Measurements from ENCODE around the gene SAFB.
"Not testable (repeated sequence)": the region's sequence is repeated elsewhere in the genome, so short reads cannot be mapped to it uniquely, and the experiment has no call there.

The SAFB gene

DNA sequence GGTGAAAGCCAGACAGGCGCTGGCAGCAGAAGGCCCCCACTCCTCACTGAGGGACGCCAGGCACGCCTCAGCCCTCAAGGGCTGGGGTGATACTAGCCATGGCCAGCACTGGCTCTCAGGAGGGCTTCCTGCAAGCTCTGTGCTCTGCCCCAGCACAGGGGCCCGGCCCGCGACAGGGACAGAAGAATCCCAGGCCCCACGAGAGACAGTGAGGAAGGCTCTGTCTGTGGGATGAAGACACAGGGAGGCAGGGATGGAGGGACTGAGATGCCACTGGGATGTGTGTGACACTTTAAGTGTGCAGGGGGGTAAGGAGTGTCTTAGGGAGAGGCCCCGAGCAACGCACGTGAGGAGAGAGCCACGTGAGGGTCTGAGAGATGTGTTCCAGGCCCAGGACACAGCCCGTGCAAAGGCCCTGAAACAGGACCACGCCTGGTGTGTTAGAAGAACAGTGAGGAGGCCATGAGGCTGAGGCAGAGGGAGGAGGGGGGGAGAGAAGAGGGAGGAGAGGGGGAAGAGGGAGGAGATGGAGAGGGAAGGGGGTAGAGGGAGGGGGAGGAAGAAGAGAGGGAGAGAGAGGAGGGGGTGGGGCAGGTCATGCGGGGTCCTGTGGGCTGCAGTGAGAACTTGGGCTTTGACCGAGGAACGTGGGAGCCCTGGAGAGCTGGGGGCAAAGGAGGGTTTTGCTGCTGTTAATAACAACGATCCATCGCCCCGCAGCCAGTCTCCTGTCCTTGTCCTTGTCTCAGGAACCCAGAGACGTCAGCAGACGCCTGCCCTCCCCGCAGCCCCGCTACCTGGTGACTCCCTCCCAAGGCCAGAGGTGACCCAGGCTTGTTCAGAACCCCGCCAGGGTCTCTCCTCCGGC is 74.4 kb downstream of the SAFB start:
- no peak for DNase-seq (ENCODE audit: low read depth in 2 of 2)

DNA sequence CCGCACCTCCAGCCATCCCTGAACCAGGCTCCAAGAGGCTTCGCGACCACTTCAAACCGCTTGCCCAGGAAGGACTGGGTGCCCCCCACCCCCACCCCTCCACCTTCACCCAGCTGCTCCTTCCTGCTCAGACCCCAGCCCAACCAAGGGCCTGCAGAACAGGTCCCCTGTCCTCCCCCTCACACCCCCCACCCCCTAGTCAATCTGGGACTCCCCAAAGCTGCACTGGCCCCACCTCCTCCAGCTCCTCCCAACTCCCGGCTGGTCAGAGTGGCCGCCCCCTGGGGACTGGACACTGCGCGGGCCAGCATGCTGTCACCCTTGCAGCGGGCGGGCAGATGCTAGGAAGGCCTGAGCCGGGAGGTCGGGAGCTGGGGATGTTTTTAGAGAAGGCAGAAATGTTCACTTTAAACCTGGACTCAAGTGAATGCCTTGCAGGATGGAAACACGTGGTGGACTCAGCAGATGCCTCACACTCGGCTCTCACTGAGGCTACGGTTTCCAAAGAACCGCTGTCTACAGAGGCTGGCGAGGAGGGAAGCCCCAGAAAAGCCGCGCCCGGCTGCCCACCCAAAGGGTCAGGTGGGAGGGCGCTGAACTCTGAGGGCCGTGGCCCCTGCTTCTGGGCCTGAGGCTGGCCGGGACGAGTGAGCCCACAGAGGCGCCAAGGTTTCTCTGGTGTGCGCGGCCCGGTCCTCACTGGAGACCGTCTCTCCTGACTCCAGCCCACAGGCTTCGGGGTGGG is 75.2 kb downstream of the SAFB start:
- DNase-seq (ENCODE audit: low read depth in 2 of 2) = no peak

DNA sequence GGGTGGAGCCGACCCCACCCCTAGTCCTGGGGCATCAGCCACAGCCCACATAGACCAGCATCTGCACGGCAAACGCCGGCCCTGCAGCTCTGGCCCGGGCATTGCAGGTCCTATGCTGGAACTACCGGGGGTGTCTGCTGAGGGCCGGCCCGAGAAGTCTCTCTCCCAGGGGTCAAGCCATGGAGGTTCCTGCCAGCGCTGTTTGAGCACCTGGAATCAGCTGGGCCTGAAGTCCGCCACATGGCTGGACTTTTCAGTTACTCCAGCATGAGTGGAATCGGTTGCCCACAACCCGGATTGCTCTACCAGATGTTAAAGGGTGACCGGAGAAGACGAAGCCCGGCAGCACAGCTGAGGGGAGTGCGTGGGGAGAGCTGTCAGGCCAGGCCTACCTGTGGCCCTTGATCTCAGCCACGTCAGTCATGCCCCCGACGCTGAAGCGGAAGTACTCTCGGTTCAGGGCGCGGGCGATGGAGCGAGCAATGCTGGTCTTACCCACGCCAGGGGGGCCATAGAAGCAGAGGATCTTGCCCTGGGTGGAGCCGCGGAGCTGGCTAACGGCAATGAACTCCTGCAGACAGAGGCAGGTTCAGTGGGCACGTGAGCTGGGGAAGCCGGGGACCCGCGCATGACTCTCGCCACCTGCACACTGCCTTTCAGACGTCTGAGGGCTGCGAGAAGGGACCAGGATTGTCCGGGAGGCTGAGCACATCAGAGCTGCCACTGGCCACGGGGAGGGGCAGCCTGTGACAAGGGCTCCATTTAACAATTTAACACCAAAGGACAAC is 75.9 kb downstream of the SAFB start:
- no peak for DNase-seq (ENCODE audit: low read depth in 2 of 2)

DNA sequence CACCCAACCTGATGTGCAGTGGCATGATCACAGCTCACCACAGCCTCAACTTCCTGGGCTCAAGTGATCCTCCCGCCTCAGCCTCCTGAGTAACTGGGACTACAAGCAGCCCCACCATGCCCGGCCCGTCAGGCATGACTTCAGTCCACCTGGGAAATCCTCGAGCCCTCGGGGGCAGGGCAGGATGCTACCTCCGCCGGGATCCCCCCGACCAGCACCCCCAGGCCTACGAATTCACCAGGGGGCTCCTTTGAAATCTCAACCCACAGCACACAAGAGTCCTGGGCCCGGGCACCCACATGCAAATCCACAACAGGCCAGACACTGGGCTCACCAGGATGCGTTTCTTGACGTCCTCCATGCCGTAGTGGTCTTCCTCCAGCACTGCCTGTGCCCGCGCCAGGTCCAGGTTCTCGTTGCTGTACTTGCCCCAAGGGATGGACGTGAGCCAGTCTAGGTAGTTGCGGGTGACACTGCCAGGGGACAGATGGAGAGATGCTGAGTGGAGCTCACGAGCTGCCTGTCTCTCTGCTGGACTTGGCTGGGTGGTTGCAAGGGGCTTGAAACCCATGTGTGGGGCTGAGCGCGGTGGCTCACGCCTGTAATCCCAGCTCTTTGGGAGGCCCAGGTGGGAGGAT is 77.7 kb downstream of the SAFB start:
- DNase-seq (ENCODE audit: low read depth in 2 of 2) = no peak

DNA sequence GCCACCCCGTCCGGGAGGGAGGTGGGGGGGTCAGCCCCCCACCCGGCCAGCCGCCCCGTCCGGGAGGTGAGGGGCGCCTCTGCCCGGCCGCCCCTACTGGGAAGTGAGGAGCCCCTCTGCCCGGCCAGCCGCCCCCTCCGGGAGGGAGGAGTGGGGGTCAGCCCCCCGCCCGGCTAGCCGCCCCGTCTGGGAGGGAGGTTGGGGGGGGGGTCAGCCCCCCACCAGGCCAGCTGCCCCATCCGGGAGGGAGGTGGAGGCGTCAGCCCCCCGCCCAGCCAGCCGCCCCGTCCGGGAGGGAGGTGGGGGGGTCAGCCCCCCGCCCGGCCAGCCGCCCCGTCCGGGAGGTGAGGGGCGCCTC is 79.1 kb downstream of the SAFB start:
- not testable (repeated sequence) for DNase-seq (ENCODE audit: low read depth in 2 of 2)

DNA sequence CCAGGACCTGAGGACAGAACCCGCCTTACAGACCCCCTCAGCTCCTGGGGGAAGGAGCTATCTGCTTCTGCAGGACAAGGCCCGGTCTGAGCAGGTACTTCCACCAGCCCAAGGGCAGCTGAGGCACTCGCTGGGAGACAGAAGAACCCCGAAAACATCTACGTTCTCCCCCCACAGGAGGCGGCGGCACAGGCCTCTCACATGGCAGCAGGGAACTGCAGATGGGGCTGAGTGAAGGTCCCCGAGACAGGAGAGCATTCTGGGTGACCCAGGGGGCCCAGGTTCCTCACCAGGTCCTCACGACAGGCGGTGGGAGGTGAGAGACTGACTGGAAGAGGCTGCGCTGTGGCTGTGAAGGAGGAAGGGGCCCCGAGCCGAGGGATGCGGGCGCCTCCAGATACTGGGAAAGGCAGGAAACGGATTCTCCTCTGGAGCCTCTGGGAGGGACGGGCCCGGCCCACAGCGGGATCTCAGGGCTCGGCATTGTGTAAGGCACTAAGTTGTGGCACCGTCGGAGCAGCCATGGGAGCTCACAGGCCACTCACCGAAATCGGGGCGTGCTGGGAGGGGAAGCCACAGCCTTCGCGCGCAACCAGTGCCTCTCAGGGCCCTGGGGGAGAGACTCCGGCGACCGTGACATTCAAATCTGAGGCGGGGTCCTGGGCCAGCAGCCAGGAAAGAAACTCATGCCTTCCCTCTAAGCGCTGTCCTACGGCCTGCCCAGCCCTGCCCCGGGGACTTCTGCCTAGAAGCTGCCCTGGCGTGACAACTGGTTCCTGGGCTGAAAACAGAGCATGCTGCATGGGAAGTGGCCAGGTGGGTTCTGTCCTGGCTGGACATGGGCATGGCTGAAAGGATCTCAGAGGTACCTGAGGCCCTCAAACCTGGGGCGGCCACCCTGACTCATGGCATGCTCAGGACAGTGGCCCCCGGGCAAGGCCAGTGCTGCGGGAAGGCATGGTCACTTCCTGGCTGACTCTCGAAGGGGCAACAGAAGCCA is 81.2 kb downstream of the SAFB start:
- DNase-seq (ENCODE audit: low read depth in 2 of 2) = no peak

DNA sequence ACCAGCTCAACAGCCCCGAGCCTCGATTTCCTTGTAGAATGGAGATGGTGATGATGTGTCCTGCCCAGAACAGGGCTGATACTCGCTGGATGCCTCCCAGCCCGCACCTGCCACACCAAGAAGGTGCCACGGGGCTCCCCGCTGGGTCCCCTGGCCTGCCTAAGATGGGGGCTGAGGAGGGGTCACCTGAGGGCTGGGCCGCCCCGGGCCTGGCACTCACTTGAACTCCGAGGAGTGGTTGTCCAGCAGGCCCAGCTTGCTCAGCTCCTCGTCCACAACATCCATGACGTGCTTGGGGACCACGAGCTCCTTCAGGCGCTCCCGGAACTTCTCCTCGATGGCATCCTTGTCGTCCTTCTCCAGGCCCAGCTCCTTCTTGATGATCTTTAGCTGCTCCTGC is 82.7 kb downstream of the SAFB start:
- DNase-seq (ENCODE audit: low read depth in 2 of 2) = no peak

DNA sequence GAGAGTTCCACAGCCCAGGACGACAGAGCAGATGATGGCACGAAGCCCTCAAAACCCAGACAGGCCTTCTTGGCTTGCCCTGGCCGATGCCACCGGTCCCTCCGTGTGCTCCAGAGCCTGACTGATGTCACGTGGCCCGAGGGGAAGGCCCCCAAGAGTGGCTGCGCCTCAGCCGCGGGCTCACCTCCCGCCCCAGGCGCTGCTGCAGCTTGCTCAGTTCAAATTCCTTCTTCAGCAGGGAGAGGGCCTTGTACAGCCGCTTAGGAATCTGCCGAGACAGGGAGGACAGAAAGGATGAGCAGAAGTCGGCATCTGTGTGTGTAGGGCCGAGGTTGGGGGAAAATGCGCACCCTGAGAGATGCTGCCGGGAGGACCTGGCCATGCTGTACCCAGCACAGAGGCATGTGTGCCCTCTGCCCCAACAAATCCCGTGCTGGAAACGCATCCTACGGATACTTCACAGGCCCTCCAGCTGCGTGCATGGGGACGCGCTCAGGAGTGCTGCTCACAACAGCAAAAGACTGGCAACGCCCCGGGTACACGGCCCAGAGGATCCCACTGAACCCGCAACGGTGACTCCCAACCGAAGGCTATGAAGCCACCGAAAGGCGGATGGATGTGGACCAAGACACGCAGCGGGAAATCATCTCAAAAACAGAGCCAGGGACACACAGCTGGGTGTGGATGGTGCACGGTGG is 84.1 kb downstream of the SAFB start:
- no peak for DNase-seq (ENCODE audit: low read depth in 2 of 2)

DNA sequence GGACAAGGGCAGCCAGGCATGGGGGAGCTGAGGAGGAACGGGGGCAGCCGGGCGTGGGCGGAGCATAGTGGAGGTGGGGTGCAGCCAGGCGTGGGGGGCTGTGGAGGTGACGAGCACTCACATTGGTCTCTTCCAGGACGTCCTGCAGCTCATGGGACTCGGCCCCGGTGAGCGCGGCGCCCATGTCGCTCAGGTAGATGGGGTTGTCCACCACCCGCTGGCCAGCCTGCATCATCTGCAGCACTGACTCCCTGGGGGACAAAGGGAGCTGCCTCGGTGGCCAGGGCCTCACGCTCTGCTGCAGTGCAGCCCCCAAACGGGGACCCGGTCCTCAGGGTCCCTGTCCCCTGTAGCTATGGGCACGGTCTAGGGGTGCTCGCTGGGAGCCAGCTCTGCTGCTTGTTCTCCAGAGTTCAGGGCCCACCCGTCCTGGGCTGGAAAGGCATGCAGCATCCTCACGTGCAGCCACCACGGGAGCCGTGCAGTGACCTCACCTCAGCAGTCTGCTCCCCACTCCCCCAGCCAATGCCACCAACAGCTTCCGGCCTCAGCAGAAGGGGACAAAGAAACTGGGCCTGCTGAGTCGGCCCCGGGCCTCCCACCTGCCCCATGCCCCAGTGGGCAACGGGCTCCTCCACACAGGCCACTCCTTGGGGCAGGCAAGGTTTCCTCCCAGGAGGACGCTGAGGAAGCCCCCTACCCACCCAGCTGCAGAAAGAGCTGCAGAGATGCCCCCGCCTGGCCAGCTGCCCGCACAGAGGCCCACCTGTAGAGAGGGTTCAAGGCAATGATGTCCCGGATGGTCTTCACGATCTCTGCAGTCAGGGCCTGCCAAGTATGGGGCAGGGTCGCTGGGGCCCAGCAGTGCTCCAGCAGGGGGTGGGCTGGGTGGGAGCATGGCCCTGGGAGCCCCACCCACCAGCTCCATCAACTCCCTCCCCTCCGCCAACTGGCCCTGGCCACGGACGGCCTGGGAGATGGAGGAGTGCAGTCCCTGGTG is 85.0 kb downstream of the SAFB start:
- DNase-seq (ENCODE audit: low read depth in 2 of 2) = no peak

DNA sequence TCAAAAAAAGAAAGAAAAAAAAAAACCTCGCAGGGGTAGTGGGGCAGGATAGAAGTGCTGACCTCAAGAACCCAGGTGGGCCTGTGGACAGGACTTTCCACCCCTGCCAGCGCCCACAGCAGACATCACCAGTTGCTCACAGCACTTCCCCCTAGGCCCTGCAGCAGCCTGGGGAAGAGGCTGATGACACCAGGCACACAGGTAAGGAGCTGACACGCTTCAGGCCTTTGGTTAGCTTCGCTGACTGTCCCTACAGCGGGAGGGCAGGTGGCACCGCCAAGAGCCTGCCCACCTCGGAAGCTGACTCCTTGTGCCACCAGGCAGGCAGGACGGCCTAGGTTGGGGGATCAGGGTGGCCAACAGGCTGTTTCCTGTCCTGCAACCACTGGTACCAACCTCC is 88.1 kb downstream of the SAFB start:
- no peak for DNase-seq (ENCODE audit: low read depth in 2 of 2)

DNA sequence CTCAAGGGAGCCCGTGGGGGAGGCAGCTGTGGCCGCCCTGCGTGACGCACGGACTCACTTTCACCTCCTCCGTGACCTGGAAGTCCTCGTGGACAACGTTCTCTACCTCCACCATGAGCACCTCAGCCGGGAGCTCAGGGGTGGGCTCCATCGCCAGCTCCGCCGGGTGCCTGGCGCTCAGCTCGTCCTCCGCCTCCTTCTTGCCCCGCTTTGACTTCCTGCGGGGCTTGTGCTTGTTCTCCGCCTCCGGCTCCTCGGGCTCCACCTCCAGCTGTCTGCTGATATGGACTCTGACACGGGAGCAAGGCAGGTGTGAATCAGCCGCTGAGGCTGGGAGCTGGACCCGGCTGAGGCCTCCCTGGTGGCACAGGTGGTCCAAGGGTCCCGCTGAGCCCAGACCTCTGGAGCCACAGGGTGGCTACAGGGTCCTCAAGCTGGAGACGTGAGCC is 88.9 kb downstream of the SAFB start:
- no peak for DNase-seq (ENCODE audit: low read depth in 2 of 2)

DNA sequence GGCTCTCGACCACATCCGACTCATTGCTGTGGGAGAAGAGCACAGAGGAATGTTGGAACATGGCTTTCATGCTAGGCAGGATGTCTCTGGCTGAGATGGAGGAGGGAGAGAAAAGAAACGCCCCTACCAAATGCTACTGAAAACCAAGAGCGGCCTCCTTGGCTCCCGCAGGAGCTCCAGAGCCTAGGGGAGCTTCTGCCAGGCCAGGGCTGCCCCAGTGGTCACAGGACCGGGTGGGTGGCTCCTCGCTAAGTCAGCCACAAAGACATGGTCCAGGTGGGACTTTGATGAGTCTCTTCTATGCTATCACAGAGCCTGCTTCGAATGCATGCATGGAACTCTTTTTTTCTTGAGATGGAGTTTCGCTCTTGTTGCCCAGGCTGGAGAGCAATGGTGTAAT is 90.3 kb downstream of the SAFB start:
- DNase-seq (ENCODE audit: low read depth in 2 of 2) = no peak

DNA sequence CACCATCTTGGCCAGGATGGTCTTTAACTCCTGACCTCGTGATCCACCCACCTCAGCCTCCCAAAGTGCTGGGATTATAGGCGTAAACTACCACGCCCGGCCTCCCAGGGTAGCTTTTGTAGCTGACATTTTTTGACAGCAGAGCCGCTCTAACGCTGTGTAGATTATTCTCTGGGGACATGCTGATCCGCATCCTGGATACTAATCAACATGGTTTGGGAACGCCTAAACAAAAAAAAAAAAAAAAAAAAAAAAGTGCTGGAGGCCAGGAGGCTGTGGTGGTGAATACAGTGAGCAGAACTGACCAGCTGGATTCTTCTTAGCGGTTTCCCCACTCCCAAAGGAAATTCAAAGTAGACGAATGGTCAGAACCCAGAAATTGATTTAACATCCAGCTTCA is 91.9 kb downstream of the SAFB start:
- DNase-seq (ENCODE audit: low read depth in 2 of 2) = no peak

DNA sequence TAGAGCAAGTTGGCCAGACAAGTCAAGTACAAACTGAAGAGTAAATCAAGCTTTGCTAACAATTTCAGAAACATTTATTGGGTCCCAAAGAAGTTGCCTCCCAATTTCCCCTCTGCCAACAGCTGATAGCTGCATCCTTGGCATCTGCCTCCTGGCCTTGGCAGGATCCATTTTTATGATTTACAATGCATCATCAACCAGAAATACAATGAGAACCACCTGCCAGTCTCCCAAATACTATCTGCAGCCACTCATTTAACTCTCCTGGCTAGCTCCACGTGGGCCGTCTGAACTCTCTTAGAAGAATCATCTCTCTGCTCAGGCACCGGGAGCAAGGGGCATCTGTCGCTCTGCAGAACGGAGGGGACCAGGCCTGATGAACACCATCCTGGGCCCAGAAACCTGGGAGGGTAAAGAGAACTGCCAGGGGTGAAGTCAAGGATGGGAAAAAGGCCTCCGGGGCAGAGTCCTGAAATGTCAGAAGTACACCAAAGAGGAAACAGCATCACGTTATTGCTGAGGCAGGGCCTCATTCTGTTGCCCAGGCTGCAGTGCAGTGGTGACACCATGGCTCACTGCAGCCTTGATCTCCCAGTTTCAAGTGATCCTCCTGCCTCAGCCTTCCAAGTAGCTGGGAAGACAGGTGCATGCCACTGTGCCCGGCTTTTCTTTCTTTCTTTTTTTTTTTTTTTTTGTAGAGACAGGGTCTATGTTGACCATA is 94.5 kb downstream of the SAFB start:
- DNase-seq (ENCODE audit: low read depth in 2 of 2) = no peak
